AG09319 (cell line): ENCODE measurements around the gene NTNG1.
"Not testable (repeated sequence)": the region's sequence is repeated elsewhere in the genome, so short reads cannot be mapped to it uniquely, and the experiment has no call there.

Experiments used
- DNase-seq: peaks from one replicate; pipeline ENCODE4 v3.0.0-alpha.2; 2010; ENCODE audit warnings: low read depth; ENCODE audit errors: extremely low read depth
- TF ChIP-seq, protein P1 (sequence below): IDR thresholded peaks from 2 replicates; pipeline ENCODE4 v1.5.1; 2011; ENCODE audit warnings: low read depth, mild to moderate bottlenecking, inconsistent platforms, low read length, moderate library complexity

The NTNG1 gene

DNA sequence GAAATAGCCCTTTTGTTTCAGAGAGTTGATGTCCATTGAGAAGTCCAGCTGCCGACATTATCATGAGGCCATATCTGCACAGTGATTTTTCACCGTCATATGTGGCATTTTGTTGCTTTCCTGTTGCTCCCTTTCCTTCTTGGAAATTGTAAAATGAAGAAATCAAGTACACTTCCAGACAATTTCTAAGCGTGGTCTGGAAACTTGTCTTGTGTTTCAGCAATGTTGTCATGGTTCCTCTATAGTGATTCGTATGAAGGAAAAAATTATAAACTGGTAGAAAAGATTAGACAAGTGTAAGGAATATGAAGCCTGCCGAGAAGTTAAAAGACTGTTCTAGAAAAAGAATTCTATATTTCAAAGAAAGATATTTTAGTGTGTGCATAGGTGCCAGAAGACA is 17.7 kb downstream of the NTNG1 start:
- TF ChIP-seq, protein P1, sequence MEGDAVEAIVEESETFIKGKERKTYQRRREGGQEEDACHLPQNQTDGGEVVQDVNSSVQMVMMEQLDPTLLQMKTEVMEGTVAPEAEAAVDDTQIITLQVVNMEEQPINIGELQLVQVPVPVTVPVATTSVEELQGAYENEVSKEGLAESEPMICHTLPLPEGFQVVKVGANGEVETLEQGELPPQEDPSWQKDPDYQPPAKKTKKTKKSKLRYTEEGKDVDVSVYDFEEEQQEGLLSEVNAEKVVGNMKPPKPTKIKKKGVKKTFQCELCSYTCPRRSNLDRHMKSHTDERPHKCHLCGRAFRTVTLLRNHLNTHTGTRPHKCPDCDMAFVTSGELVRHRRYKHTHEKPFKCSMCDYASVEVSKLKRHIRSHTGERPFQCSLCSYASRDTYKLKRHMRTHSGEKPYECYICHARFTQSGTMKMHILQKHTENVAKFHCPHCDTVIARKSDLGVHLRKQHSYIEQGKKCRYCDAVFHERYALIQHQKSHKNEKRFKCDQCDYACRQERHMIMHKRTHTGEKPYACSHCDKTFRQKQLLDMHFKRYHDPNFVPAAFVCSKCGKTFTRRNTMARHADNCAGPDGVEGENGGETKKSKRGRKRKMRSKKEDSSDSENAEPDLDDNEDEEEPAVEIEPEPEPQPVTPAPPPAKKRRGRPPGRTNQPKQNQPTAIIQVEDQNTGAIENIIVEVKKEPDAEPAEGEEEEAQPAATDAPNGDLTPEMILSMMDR: no peak
- DNase-seq: no peak

DNA sequence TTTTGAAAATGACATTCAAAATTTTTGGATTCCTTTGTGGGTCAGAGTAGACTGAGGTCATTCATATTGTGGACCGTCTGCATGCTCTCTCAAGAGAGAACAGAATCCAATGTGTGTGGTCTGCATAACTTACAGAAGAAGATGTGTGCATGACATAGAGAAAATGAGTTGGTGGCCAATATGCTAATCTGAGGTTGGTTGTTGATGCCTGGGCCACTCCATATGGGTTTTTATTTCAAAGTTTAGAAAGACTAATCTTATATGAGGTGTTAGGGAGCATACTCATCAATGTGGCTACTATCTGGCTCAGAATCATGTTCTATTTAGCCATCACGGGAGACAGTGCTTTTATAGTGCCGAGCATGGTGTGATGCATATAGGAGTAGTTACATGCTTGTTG is 18.2 kb downstream of the NTNG1 start:
- TF ChIP-seq, protein P1: no peak
- DNase-seq: no peak

DNA sequence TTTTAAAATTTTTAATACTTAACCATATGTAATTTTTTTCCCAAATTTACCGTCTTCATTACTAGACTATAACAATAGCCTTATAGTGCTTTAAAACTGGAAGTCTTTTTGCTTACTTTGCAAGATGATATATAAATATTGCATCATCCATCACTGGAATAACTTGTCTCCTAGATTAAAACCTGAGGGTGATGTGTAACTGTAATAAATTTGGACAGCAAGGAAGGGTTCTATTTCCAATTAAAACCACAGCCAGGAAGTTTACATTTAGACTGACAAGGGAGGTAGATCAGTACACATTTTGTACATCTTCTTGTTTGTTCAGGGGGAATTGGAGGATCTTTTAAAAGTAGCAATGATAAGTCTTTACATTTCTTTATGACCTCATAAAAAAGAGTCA is 21.9 kb downstream of the NTNG1 start:
- TF ChIP-seq, protein P1: no peak

DNA sequence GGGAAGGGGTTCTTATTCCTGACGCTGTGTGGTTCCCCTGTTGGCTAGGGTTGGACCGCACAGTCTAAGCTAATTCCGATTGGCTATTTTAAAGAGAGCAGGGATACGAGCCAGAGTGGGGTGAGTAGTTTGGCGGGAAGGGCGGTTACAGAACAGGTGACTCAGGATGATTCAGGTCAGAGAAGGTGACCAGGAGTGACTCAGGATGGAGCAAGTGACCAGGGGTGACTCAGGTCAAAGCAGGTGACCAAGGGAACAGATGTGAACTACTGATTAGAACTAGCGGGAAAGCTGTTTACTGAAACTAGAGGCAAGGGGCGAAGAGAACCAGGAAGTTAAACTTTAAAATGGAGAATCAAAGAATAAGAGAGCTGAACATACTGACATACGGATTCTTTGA is 24.1 kb downstream of the NTNG1 start:
- not testable (repeated sequence) for DNase-seq

More for the DNA sequence above, 21.9 kb downstream of the NTNG1 start:
- no peak for DNase-seq

DNA sequence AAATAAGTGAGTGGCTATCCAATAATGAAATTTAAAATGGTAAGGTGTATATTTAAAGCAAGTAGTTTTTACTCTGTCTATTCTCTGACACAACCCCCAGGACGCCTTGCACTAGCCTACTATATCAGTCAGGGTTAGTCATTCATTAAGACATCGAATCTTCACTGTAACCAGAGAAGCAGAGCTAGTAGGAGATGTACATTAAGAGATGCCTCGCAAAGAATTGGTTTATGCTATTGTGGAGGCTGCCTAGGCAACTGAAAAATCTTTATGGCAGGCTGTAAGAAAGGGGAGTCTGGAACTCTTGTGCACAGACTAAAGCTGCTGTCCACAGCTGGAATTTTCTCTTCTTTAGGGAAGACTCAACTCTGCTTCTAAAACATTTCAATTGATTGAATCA is 28.8 kb downstream of the NTNG1 start:
- DNase-seq: no peak
- TF ChIP-seq, protein P1: no peak

DNA sequence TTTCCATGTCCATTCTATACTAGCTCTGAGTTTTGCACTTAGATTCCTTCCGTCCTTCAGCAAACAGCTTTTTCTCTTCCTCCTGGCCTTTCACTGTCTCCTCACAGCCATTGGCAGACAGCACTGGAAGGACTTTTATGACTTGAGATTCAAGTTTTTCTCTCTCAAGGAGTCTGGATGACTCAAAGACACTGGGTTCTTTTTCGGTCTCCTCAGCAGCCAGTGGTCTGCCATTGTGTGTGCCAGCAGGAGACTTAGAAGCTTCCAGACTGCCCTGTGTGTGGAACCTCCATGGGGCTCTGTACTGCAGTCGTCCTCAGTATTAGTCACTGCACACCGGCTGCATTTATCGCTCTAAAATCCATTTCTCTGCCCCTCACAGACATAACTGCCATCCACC is 30.5 kb downstream of the NTNG1 start:
- TF ChIP-seq, protein P1: no peak
- no peak for DNase-seq

DNA sequence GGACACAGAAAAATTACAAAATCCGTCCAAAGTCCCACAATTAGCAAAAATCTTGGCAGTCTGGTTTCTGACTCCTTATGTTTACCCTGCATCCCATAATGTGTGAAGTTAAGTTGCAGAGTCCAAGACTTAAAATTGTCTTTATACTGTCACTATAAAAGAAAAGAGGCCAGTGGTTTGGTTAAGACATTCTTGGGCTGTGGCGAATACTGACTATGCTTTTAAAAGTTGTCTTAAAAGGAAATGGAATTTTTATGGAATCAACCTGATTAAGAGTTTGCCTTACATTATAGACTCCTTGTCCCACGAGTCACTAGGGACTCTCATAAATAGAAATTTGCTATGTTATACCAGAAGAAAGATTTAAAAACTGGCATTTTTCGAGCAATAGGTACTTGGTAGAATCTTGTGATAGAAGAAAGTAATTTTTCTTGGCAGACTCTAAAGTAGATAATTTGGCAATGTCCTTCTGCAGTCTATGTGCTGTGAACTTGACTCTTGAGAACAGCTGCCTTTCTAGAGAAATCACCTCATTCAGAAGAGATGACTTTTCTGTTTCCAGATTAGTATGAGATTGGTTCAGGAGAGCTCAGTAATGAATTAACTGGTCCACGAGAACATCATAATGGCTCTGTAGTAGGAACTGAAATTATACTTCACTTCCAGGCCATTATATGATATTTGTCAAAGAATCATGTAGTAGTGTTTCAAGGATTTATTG is 31.8 kb downstream of the NTNG1 start:
- no peak for DNase-seq
- TF ChIP-seq, protein P1: no peak
